NCI-H1417 (cell line): ENCODE measurements around the gene AFAP1.
A peak's percentile ranks its signal among the peaks of the same experiment; 100 is the strongest.
"Not testable (repeated sequence)": the region's sequence is repeated elsewhere in the genome, so short reads cannot be mapped to it uniquely, and the experiment has no call there.

ENCODE experiments used
- DNase-seq, 3 experiments: peaks; one replicate each; lab custom pipeline; 2025; lab: John Stamatoyannopoulos, UW

AFAP1 gene

GRCh38 chr4:7945709-7946380 lies 6.2 kb upstream of the AFAP1 start:
- DNase-seq: no peak

GRCh38 chr4:7944599-7945220 lies 5.0 kb upstream of the AFAP1 start:
- no peak for DNase-seq

- not testable (repeated sequence) for DNase-seq
Observed at GRCh38 chr4:7943688-7944087, 4.0 kb upstream of the AFAP1 start.

GRCh38 chr4:7943211-7943610 lies 3.5 kb upstream of the AFAP1 start:
- DNase-seq: no peak

GRCh38 chr4:7941965-7942496 lies 2.4 kb upstream of the AFAP1 start:
- DNase-seq: no peak

GRCh38 chr4:7941111-7941964 lies 1.7 kb upstream of the AFAP1 start:
- no peak for DNase-seq

- peak in 2 of 3 experiments; percentile 35 to 52 for DNase-seq
Observed at GRCh38 chr4:7938609-7939376, 868 bp downstream of the AFAP1 start.

- DNase-seq: peak in 2 of 3 experiments; percentile 21 to 52
Observed at GRCh38 chr4:7938266-7938608, 1.4 kb downstream of the AFAP1 start.

- DNase-seq: no peak
Observed at GRCh38 chr4:7937006-7937405, 2.7 kb downstream of the AFAP1 start.

- no peak for DNase-seq
Observed at GRCh38 chr4:7933651-7934510, 5.8 kb downstream of the AFAP1 start.

GRCh38 chr4:7932287-7932686 lies 7.4 kb downstream of the AFAP1 start:
- DNase-seq: no peak

- peak; percentile 15 to 46 (median 31) for DNase-seq
Observed at GRCh38 chr4:7929118-7929951, 10.3 kb downstream of the AFAP1 start.

- no peak for DNase-seq
Observed at GRCh38 chr4:7928711-7929110, 10.9 kb downstream of the AFAP1 start.

GRCh38 chr4:7926822-7927221 lies 12.8 kb downstream of the AFAP1 start:
- no peak for DNase-seq

- no peak for DNase-seq
Observed at GRCh38 chr4:7924570-7924969, 15.1 kb downstream of the AFAP1 start.

GRCh38 chr4:7924163-7924562 lies 15.5 kb downstream of the AFAP1 start:
- DNase-seq: no peak

- no peak for DNase-seq
Observed at GRCh38 chr4:7922466-7922865, 17.2 kb downstream of the AFAP1 start.

- no peak for DNase-seq
Observed at GRCh38 chr4:7918981-7919380, 20.7 kb downstream of the AFAP1 start.

GRCh38 chr4:7918187-7918586 lies 21.5 kb downstream of the AFAP1 start:
- not testable (repeated sequence) for DNase-seq

- no peak for DNase-seq
Observed at GRCh38 chr4:7917669-7918068, 22.0 kb downstream of the AFAP1 start.
